Muscle of leg (tissue), 11 donors: ENCODE measurements around the gene TAS2R3. TPM values are rescaled to one million over a fixed set of nuclear protein-coding genes. Genes with fewer than 3 reads are reported as not detected.
A peak's percentile ranks its signal among the peaks of the same experiment; 100 is the strongest.

Source experiments
- DNase-seq: peaks from one replicate; pipeline ENCODE4 v3.0.0; 2013
- H3K27ac ChIP-seq: one replicate; pipeline ENCODE4 v1.5.1; 2013; ENCODE audit warnings: mild to moderate bottlenecking, low read length, control low read depth
- H3K27me3 ChIP-seq: one replicate; pipeline ENCODE4 v1.6.1; 2013; ENCODE audit warnings: low read length; ENCODE audit not compliant: control insufficient read depth, insufficient read depth
- H3K36me3 ChIP-seq: one replicate; pipeline ENCODE4 v1.6.1; 2013; ENCODE audit warnings: low read length; ENCODE audit not compliant: control insufficient read depth, insufficient read depth
- H3K4me1 ChIP-seq: one replicate; pipeline ENCODE4 v1.6.1; 2013; ENCODE audit warnings: low read length; ENCODE audit not compliant: control insufficient read depth, insufficient read depth
- H3K4me3 ChIP-seq: one replicate; pipeline ENCODE4 v1.5.1; 2013; ENCODE audit warnings: low read length, control low read depth
- H3K9me3 ChIP-seq: replicated peaks from 2 replicates; pipeline ENCODE4 v1.6.1; 2013; ENCODE audit warnings: low read depth, low read length; ENCODE audit not compliant: control insufficient read depth
- WGBS: methylation state at CpG from one replicate; pipeline ENCODE4 v1.1.5; 2013; ENCODE audit warnings: missing lambda C conversion rate; ENCODE audit not compliant: insufficient coverage; 5-methylcytosine and 5-hydroxymethylcytosine counted together
- polyA plus RNA-seq, 8 donors: library from polyadenylated mRNA; unstranded; fragments of 120-200 nt; gene quantifications; one replicate each; pipeline versions ENCODE4 v1.2.1 to v1.2.3, GENCODE V29; 2013; ENCODE audit warnings: inconsistent platforms in 1 of 8, low replicate concordance in 1 of 8; ENCODE audit not compliant: insufficient read length in 8 of 8, insufficient read depth in 1 of 8
- total RNA-seq: library from RNA; stranded (reverse); fragments of 120-200 nt; gene quantifications from one replicate; pipeline ENCODE4 v1.2.4, GENCODE V29; 2013

TAS2R3 gene
- total and polyA plus RNA-seq, 9 donors, result 0.12 to 1.5 (median 0.44) TPM; not detected in 1

DNA sequence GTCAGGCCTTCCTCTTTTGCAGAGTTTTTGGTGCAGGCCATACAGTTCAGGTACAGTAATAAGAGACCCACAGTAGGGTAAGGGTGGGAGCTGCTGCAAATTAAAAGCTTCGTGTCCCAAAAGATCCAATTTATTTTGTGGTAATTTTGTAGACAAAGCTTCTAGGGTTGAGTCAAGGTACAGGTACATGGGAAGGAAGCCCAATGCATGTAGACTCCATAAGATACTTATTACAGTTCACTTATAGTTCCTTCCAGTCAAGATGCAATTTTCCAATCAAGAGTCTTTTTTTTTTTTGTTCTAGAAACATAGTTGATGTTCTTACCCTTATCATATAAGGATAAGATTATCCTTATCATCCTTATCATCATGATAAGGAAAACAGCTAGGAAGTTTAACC is 12.5 kb downstream of the TAS2R3 start, which contains the start of gene TAS2R4:
Gene TAS2R4 (plus strand): TSS at position 301 of the 400 bp plus-strand sequence. CDS start 1,815 bp downstream, outside the sequence.
- H3K4me3 ChIP-seq, result no peak within 1 kb of the TSS
- peaks cover 10% of the 10 kb centered on the region for H3K36me3 ChIP-seq
- WGBS, result no CpG with 5 or more reads among the region's 1 CpG
- H3K27ac ChIP-seq, result no peak within 1 kb of the TSS
- no peaks in the 10 kb centered on the region for H3K4me1 ChIP-seq
- DNase-seq, result no peak
- H3K27me3 ChIP-seq, result no peaks in the 10 kb centered on the region
- H3K9me3 ChIP-seq, result no peaks in the 10 kb centered on the region

DNA sequence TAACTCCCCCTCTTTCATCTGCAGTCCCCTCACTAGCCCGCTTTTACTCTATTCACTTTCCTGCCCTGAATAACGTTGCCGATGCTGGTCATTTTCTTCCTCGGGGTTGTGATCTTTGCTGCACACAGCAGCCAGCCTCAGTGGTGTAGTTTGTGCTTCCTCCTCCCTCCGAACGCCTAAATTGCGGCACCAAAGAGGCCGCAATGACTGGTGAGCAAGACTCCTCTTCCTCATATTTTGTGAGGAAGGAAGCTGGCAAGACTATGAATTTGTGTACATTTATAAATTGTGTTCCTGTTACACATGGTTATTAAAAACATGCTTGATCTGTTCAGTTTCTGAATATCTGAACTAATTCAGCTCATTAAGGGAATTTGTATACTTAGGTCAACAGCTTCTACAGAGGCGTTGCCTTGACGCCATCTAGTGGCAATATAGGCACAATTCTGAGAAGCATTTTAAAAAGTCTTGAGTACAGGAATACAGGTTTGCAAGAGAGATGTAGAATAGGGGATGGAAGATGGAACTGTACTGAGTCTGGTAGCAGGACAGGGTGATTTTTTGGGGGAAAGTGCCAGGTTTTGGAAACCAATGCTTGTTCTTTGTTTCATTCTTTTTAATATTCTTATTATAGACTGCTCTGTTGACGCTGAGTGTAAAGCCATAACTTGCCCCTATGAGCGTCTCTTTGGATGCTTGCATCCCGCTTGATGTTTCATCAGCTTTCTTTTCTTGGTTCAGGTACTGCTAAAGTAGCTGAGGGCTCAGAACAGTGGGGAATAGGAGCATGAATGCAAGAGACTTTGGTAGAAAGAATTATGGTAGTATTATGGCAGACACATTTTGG is 22.0 kb downstream of the TAS2R3 start:
- 71% methylated on average over 9 of the region's 13 CpGs for WGBS
- DNase-seq, result peak; percentile 45
- Histone ChIP-seq H3K4me1 (no peaks in the 10 kb centered on the region), H3K27me3 (no peaks in the 10 kb centered on the region), H3K36me3 (peaks cover 8% of the 10 kb centered on the region), H3K4me3 (no peak overlapping the region), H3K27ac (no peak overlapping the region), H3K9me3 (no peaks in the 10 kb centered on the region)

DNA sequence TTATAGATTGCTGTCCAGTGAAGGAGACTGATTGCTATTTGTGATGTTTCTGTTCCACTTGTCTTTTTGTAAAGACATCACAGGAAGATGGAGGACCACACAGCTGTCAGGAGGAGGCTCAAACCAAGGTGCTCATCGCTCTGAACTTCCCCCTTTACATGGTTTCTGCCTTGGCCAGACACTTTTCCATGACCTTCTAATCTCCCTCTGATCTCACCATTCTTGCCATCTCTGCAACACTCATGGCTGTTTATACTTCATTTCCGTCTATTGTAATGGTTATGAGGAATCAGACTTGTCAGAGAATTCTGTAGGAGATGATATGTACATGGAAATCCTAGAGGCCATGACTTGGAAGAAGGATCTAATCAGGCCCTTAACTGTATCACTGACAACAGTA is 24.4 kb downstream of the TAS2R3 start:
- WGBS, result 100% methylated on average over 1 of the region's 2 CpGs
- no peaks in the 10 kb centered on the region for H3K4me1 ChIP-seq
- H3K4me3 ChIP-seq, result no peak overlapping the region
- peaks cover 9% of the 10 kb centered on the region for H3K36me3 ChIP-seq
- DNase-seq, result no peak
- no peak overlapping the region for H3K27ac ChIP-seq
- H3K27me3 ChIP-seq, result no peaks in the 10 kb centered on the region
- H3K9me3 ChIP-seq, result no peaks in the 10 kb centered on the region

DNA sequence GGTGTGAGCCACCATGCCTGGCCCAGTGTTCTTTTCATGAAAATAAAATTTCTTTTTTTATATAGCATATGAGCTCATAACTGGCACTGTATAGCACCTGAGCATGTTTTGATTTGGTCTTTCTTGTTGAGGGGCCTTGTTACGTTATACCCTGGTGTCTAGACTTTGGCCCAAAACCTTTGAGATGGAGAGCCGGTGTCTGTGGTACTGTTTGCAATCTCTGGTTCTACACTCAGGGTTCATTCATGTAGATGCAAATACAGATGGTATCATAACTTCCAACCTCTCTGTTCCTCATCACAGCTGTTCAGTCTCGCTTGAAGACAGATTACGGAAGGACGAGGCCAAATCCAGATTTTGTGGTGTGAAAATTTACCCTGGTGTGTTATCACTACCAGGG is 26.0 kb downstream of the TAS2R3 start, which contains the start of gene TAS2R5:
Gene TAS2R5 (plus strand): TSS at position 301 of the 400 bp plus-strand sequence. CDS start 145 bp downstream, outside the sequence.
- Histone ChIP-seq H3K4me3 (no peak within 1 kb of the TSS), H3K27me3 (no peaks in the 10 kb centered on the region), H3K4me1 (no peaks in the 10 kb centered on the region), H3K27ac (no peak within 1 kb of the TSS), H3K36me3 (peaks cover 9% of the 10 kb centered on the region), H3K9me3 (no peaks in the 10 kb centered on the region)
- 100% methylated on average over 1 of the region's 5 CpGs for WGBS
- no peak for DNase-seq

DNA sequence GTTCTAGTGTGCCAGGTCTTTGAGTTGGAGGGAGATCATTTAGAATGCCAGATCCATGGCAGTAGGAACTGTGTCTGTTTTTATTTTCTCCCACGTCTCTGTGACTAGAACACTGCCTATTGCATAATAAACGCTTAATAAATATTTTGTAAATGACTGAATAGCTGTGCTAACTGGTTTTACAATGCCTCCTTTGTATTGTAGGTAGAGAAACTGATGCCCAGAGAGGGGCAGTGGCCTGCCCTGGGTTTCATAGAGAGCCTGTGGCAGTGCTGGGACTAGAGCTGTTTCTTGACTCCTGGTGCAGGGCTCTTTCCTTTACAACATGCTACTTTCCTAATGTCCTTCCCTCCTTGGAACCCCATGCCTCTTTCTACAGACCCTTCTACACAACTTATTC is 28.6 kb downstream of the TAS2R3 start:
- no CpG with 5 or more reads among the region's 2 CpGs for WGBS
- H3K9me3 ChIP-seq, result no peaks in the 10 kb centered on the region

More for the DNA sequence above, 28.6 kb downstream of the TAS2R3 start:
- Histone ChIP-seq H3K27me3 (no peaks in the 10 kb centered on the region), H3K4me3 (no peak overlapping the region), H3K27ac (no peak overlapping the region), H3K4me1 (no peaks in the 10 kb centered on the region), H3K36me3 (peaks cover 9% of the 10 kb centered on the region)
- no peak for DNase-seq

Other genes starting within 250 kb of the TAS2R3 start
- gene AGK, start 212.7 kb upstream of the TAS2R3 start, total RNA-seq, result 23.4 TPM
- gene AGK, start 212.7 kb upstream of the TAS2R3 start, polyA plus RNA-seq, result 10 to 100 TPM; 15.7 to 20.8 (median 18.2) TPM
- gene DENND11, start 61.9 kb upstream of the TAS2R3 start, total RNA-seq, result 8.7 TPM
- 10 to 100 TPM in 1 of 8 donors, 1 to 10 TPM in 7; 6.3 to 10.1 (median 7.6) TPM for gene DENND11, start 61.9 kb upstream of the TAS2R3 start, polyA plus RNA-seq
- 0.09 TPM for gene WEE2, start 55.7 kb upstream of the TAS2R3 start, total RNA-seq
- under 1 TPM in 3 of 8 donors, not detected in 5; 0.06 to 0.44 (median 0.12) TPM for gene WEE2, start 55.7 kb upstream of the TAS2R3 start, polyA plus RNA-seq
- 134 TPM for gene SSBP1, start 25.7 kb upstream of the TAS2R3 start, total RNA-seq
- 100 to 1,000 TPM in 4 of 8 donors, 10 to 100 TPM in 4; 89.1 to 108 (median 99.8) TPM for gene SSBP1, start 25.7 kb upstream of the TAS2R3 start, polyA plus RNA-seq
- 1.5 TPM for gene TAS2R4, start 12.6 kb downstream of the TAS2R3 start, total RNA-seq
- 1 to 10 TPM in 2 of 8 donors, under 1 TPM in 6; 0.26 to 2.2 (median 0.83) TPM for gene TAS2R4, start 12.6 kb downstream of the TAS2R3 start, polyA plus RNA-seq
- gene TAS2R5, start 26.1 kb downstream of the TAS2R3 start, total RNA-seq, result 1.1 TPM
- 1 to 10 TPM in 5 of 8 donors, under 1 TPM in 3; 0.61 to 2.5 (median 1.4) TPM for gene TAS2R5, start 26.1 kb downstream of the TAS2R3 start, polyA plus RNA-seq
- gene PRSS37, start 77.4 kb downstream of the TAS2R3 start, total RNA-seq, result not detected
- gene PRSS37, start 77.4 kb downstream of the TAS2R3 start, polyA plus RNA-seq, result under 1 TPM in 4 of 8 donors, not detected in 4; 0.10 to 0.19 (median 0.13) TPM
- not detected for gene OR9A4, start 152.3 kb downstream of the TAS2R3 start, total RNA-seq
- under 1 TPM in 1 of 8 donors, not detected in 7; 0.21 TPM for gene OR9A4, start 152.3 kb downstream of the TAS2R3 start, polyA plus RNA-seq
- 0.13 TPM for gene CLEC5A, start 182.9 kb downstream of the TAS2R3 start, total RNA-seq
- under 1 TPM; 0.19 to 0.32 (median 0.24) TPM for gene CLEC5A, start 182.9 kb downstream of the TAS2R3 start, polyA plus RNA-seq
- gene TAS2R38, start 209.7 kb downstream of the TAS2R3 start, total RNA-seq, result not detected
- gene TAS2R38, start 209.7 kb downstream of the TAS2R3 start, polyA plus RNA-seq, result under 1 TPM in 4 of 8 donors, not detected in 4; 0.11 to 0.38 (median 0.21) TPM
- gene MGAM, start 231.8 kb downstream of the TAS2R3 start, total RNA-seq, result 0.13 TPM
- gene MGAM, start 231.8 kb downstream of the TAS2R3 start, polyA plus RNA-seq, result under 1 TPM; 0.15 to 0.57 (median 0.33) TPM